K562 (cell line): ENCODE data around the gene HOXC10. TPM values are rescaled to one million over a fixed set of nuclear protein-coding genes. Genes with fewer than 3 reads are reported as not detected.
A peak's percentile ranks its signal among the peaks of the same experiment; 100 is the strongest.

Experiments used
- ADNP ChIP-seq: fragments of 200-800 bp; sonication (Bioruptor generic); IDR thresholded peaks from 2 replicates; pipeline ENCODE4 v1.6.1; 2016; ENCODE audit warnings: missing genetic modification characterization, missing compliant biosample characterization
- BCOR ChIP-seq: fragments of 450-650 bp; IDR thresholded peaks from 2 replicates; pipeline ENCODE4 v1.6.1; 2016
- BRCA1 ChIP-seq, 2 experiments: fragments of 450-650 bp in 1 of 2; sonication (generic) in 1 of 2; formaldehyde crosslinking in 1 of 2; IDR thresholded peaks; 2 replicates each; pipeline versions ENCODE4 v1.5.0 to v1.6.1; 2017 to 2020; ENCODE audit warnings: mild to moderate bottlenecking in 1 of 2, missing genetic modification reagents in 1 of 2
- CBX5 ChIP-seq: IDR thresholded peaks from 2 replicates; pipeline ENCODE4 v1.6.1; 2014; ENCODE audit warnings: low read depth, borderline replicate concordance
- KAT8 ChIP-seq: fragments of 450-650 bp; IDR thresholded peaks from 2 replicates; pipeline ENCODE4 v1.6.1; 2016; ENCODE audit warnings: low read depth, mild to moderate bottlenecking
- NBN ChIP-seq: fragments of 450-650 bp; IDR thresholded peaks from 2 replicates; pipeline ENCODE4 v1.6.1; 2016; ENCODE audit warnings: low read depth, mild to moderate bottlenecking
- PPARD ChIP-seq: fragments of 250-450 bp; sonication (Bioruptor Pico); IDR thresholded peaks from 2 replicates; pipeline ENCODE4 v1.8.0; 2022; ENCODE audit warnings: inconsistent platforms, mild to moderate bottlenecking, moderate library complexity
- RBM25 ChIP-seq: fragments of 200-400 bp; formaldehyde crosslinking; IDR thresholded peaks from 2 replicates; pipeline ENCODE4 v1.6.1; 2018; ENCODE audit warnings: low read length, low read depth, moderate library complexity; ENCODE audit not compliant: severe bottlenecking
- RFX1 ChIP-seq: fragments of 450-650 bp; IDR thresholded peaks from 2 replicates; pipeline ENCODE4 v1.6.1; 2016; ENCODE audit warnings: mild to moderate bottlenecking, moderate library complexity
- ZNF134 ChIP-seq: fragments of 250-450 bp; sonication (Bioruptor Pico); conservative IDR thresholded peaks from 2 replicates; pipeline ENCODE4 v1.4.0; 2020
- ZNF316 ChIP-seq: fragments of 450-650 bp; IDR thresholded peaks from 2 replicates; pipeline ENCODE4 v1.6.1; 2016
- ZNF384 ChIP-seq: IDR thresholded peaks from 2 replicates; pipeline ENCODE4 v1.6.1; 2012; ENCODE audit warnings: low read depth, low read length, improper control_type of control experiment
- ZNF444 ChIP-seq: fragments of 250-450 bp; sonication (Bioruptor Pico); IDR thresholded peaks from 2 replicates; pipeline ENCODE4 v1.4.0; 2020; ENCODE audit warnings: mild to moderate bottlenecking, moderate library complexity
- polyA plus RNA-seq, 8 experiments: library from polyadenylated mRNA; depleted of rRNA in 4 of 8; stranded (reverse) in 5 of 8; unstranded in 3 of 8; fragments of >200 nt; fragmentation: Nextera tagmentation in 2 of 8; fragmentation: Illumina TruSeq in 1 of 8; extraction: Ambion mirVana in 2 of 8; extraction: Trizol in 1 of 8; gene quantifications; 2 replicates each; pipeline versions ENCODE4 v1.2.1 to v1.2.3, GENCODE V29; 2011 to 2014; ENCODE audit warnings: inconsistent platforms in 1 of 8, missing spikeins in 1 of 8
- total RNA-seq, 7 experiments: library from RNA; depleted of rRNA in 6 of 7; stranded (reverse); fragments of >200 nt in 6 of 7; fragmentation: Illumina TruSeq in 2 of 7; extraction: Trizol in 2 of 7; gene quantifications; 2 replicates each; pipeline versions ENCODE4 v1.2.1 to v1.2.3, GENCODE V29; 2011 to 2021; ENCODE audit warnings: low replicate concordance in 1 of 7
- TF ChIP-seq, protein P1 (sequence below): fragments of 450-650 bp; IDR thresholded peaks from 2 replicates; pipeline ENCODE4 v1.6.1; 2016; ENCODE audit warnings: mild to moderate bottlenecking
- TF ChIP-seq, protein P2 (sequence below): sonication (generic); formaldehyde crosslinking; IDR thresholded peaks from 2 replicates; pipeline ENCODE4 v1.5.0; 2020; ENCODE audit warnings: missing genetic modification reagents
- TF ChIP-seq, protein P3 (sequence below): fragments of 200-800 bp; sonication (Bioruptor generic); IDR thresholded peaks from 2 replicates; pipeline ENCODE4 v1.6.1; 2017; ENCODE audit warnings: missing genetic modification characterization, missing compliant biosample characterization
- TF ChIP-seq, protein P4 (sequence below): fragments of 250-450 bp; sonication (Bioruptor Pico); IDR thresholded peaks from 2 replicates; pipeline ENCODE4 v1.9.0; 2021; ENCODE audit warnings: mild to moderate bottlenecking
- TF ChIP-seq, protein P5 (sequence below): sonication (generic); formaldehyde crosslinking; IDR thresholded peaks from 2 replicates; pipeline ENCODE4 v1.8.1; 2022; ENCODE audit warnings: missing genetic modification reagents
- TF ChIP-seq, protein P6 (sequence below): fragments of 200-800 bp; sonication (Bioruptor generic); IDR thresholded peaks from 2 replicates; pipeline ENCODE4 v1.6.1; 2017; ENCODE audit warnings: missing genetic modification characterization, missing compliant biosample characterization

Gene HOXC10
- total and polyA plus RNA-seq, 9 of the 15 experiments (the other 6 are each of a cell fraction or from before 2014, with no cell fraction given), result 0.13 to 0.77 (median 0.35) TPM; not detected in 2

DNA sequence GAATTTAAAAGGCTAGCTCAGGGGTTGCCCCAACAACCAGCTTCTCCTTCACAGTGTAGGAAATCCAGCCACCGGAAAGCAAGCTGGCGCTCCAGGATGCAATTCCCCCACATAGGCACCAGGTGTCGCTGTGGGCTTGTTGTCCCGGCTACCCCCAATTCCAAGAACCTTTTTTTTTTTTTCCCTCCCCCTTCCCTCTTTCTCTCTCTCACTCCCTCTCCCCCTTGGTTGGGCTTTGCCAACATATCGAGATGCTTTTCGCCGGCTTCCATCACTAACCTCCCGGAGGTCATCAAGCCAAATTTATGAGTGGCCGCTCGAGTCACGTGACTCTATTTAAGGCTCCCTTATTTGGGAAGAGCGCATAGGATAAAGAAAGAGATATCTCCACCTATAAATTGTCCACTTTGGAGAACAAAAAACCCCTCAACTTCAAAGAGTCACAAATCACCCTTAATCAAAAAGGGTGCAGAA is 47.7 kb downstream of the HOXC10 start, which contains the start of gene HOXC5 (continued):
- TF ChIP-seq, protein P1, sequence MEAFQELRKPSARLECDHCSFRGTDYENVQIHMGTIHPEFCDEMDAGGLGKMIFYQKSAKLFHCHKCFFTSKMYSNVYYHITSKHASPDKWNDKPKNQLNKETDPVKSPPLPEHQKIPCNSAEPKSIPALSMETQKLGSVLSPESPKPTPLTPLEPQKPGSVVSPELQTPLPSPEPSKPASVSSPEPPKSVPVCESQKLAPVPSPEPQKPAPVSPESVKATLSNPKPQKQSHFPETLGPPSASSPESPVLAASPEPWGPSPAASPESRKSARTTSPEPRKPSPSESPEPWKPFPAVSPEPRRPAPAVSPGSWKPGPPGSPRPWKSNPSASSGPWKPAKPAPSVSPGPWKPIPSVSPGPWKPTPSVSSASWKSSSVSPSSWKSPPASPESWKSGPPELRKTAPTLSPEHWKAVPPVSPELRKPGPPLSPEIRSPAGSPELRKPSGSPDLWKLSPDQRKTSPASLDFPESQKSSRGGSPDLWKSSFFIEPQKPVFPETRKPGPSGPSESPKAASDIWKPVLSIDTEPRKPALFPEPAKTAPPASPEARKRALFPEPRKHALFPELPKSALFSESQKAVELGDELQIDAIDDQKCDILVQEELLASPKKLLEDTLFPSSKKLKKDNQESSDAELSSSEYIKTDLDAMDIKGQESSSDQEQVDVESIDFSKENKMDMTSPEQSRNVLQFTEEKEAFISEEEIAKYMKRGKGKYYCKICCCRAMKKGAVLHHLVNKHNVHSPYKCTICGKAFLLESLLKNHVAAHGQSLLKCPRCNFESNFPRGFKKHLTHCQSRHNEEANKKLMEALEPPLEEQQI, result no peak
- no peak for TF ChIP-seq ADNP (tag)
- no peak for TF ChIP-seq ZNF316
- TF ChIP-seq, protein P2, sequence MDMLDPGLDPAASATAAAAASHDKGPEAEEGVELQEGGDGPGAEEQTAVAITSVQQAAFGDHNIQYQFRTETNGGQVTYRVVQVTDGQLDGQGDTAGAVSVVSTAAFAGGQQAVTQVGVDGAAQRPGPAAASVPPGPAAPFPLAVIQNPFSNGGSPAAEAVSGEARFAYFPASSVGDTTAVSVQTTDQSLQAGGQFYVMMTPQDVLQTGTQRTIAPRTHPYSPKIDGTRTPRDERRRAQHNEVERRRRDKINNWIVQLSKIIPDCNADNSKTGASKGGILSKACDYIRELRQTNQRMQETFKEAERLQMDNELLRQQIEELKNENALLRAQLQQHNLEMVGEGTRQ (CRISPR knock-in tag), result peak; percentile 43; the same call in 1 of the 2 replicates
- 0 out of 2 replicates have a peak, but pooled peaks have one; percentile 13 for TF ChIP-seq BCOR
- TF ChIP-seq ZNF384, result peak; percentile 99
- peak; percentile 55 for TF ChIP-seq RFX1
- TF ChIP-seq ZNF444, result 0 out of 2 replicates have a peak, but pooled peaks have one; percentile 27
- TF ChIP-seq, protein P3, sequence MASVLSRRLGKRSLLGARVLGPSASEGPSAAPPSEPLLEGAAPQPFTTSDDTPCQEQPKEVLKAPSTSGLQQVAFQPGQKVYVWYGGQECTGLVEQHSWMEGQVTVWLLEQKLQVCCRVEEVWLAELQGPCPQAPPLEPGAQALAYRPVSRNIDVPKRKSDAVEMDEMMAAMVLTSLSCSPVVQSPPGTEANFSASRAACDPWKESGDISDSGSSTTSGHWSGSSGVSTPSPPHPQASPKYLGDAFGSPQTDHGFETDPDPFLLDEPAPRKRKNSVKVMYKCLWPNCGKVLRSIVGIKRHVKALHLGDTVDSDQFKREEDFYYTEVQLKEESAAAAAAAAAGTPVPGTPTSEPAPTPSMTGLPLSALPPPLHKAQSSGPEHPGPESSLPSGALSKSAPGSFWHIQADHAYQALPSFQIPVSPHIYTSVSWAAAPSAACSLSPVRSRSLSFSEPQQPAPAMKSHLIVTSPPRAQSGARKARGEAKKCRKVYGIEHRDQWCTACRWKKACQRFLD (CRISPR knock-in tag), result no peak
- TF ChIP-seq ZNF134, result no peak
- TF ChIP-seq NBN, result peak; percentile 84
- TF ChIP-seq KAT8, result no peak
- no peak for TF ChIP-seq BRCA1 (IDR thresholded peaks at IDR 0.05)
- TF ChIP-seq BRCA1 (CRISPR knock-in tag; IDR thresholded peaks at IDR 0.05), result no peak
- TF ChIP-seq, protein P4, sequence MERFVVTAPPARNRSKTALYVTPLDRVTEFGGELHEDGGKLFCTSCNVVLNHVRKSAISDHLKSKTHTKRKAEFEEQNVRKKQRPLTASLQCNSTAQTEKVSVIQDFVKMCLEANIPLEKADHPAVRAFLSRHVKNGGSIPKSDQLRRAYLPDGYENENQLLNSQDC, result no peak
- TF ChIP-seq PPARD, result no peak
- TF ChIP-seq, protein P5, sequence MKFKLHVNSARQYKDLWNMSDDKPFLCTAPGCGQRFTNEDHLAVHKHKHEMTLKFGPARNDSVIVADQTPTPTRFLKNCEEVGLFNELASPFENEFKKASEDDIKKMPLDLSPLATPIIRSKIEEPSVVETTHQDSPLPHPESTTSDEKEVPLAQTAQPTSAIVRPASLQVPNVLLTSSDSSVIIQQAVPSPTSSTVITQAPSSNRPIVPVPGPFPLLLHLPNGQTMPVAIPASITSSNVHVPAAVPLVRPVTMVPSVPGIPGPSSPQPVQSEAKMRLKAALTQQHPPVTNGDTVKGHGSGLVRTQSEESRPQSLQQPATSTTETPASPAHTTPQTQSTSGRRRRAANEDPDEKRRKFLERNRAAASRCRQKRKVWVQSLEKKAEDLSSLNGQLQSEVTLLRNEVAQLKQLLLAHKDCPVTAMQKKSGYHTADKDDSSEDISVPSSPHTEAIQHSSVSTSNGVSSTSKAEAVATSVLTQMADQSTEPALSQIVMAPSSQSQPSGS, result no peak
- TF ChIP-seq, protein P6, sequence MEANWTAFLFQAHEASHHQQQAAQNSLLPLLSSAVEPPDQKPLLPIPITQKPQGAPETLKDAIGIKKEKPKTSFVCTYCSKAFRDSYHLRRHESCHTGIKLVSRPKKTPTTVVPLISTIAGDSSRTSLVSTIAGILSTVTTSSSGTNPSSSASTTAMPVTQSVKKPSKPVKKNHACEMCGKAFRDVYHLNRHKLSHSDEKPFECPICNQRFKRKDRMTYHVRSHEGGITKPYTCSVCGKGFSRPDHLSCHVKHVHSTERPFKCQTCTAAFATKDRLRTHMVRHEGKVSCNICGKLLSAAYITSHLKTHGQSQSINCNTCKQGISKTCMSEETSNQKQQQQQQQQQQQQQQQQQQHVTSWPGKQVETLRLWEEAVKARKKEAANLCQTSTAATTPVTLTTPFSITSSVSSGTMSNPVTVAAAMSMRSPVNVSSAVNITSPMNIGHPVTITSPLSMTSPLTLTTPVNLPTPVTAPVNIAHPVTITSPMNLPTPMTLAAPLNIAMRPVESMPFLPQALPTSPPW, result peak; percentile 65
- no peak for TF ChIP-seq RBM25
- TF ChIP-seq CBX5, result no peak
